Nephron (organoid): Measurements from ENCODE around the gene ARAP1.
A peak's percentile ranks its signal among the peaks of the same experiment; 100 is the strongest.

Source experiments
- H3K27ac Mint-ChIP-seq, 3 experiments: 2 replicates each; pipeline ENCODE4 v1.8.0; 2020; ENCODE audit warnings: mixed read lengths in 3 of 3, mild to moderate bottlenecking in 2 of 3, moderate library complexity in 1 of 3
- H3K27me3 Mint-ChIP-seq: 2 replicates; pipeline ENCODE4 v1.8.0; 2021; ENCODE audit warnings: low read depth, mild to moderate bottlenecking, moderate library complexity, mixed read lengths
- H3K36me3 Mint-ChIP-seq: 2 replicates; pipeline ENCODE4 v1.8.0; 2020; ENCODE audit warnings: low read depth, mixed read lengths
- H3K4me1 Mint-ChIP-seq: 2 replicates; pipeline ENCODE4 v1.8.0; 2020; ENCODE audit warnings: mixed read lengths
- H3K4me3 Mint-ChIP-seq, 3 experiments: 2 replicates each; pipeline ENCODE4 v1.8.0; 2020; ENCODE audit warnings: mild to moderate bottlenecking in 3 of 3, mixed read lengths in 3 of 3, moderate library complexity in 2 of 3
- H3K9me3 Mint-ChIP-seq: 2 replicates; pipeline ENCODE4 v1.8.0; 2020; ENCODE audit warnings: mixed read lengths
- CTCF ChIP-seq, 3 experiments: fragments of 200-600 bp; sonication (generic); IDR thresholded peaks; one replicate each; pipeline ENCODE4 v1.5.0; 2021; ENCODE audit warnings: antibody characterized with exemption in 3 of 3; ENCODE audit not compliant: unreplicated experiment in 3 of 3

ARAP1 gene

GRCh38 chr11:72705442-72706365, 46.5 kb downstream of the ARAP1 start:
- H3K9me3 Mint-ChIP-seq: no peaks in the 10 kb centered on the region
- peak overlapping the region in 2 of 3 experiments; percentile 26 to 44 for H3K4me3 Mint-ChIP-seq
- peaks cover 52% of the 10 kb centered on the region for H3K36me3 Mint-ChIP-seq
- peaks cover 52% of the 10 kb centered on the region for H3K4me1 Mint-ChIP-seq
- peak overlapping the region; percentile 98 to 99 (median 99) for H3K27ac Mint-ChIP-seq
- TF ChIP-seq CTCF (IDR thresholded peaks at IDR 0.05; ENCODE audit: unreplicated experiment in 3 of 3): no peak
- H3K27me3 Mint-ChIP-seq: no peaks in the 10 kb centered on the region

- H3K27ac Mint-ChIP-seq: peak overlapping the region; percentile 98 to 99 (median 99)
- TF ChIP-seq CTCF (IDR thresholded peaks at IDR 0.05; ENCODE audit: unreplicated experiment in 3 of 3): no peak
- peak overlapping the region in 2 of 3 experiments; percentile 44 to 57 for H3K4me3 Mint-ChIP-seq
- peaks cover 60% of the 10 kb centered on the region for H3K4me1 Mint-ChIP-seq
- H3K27me3 Mint-ChIP-seq: no peaks in the 10 kb centered on the region
- H3K9me3 Mint-ChIP-seq: no peaks in the 10 kb centered on the region
- H3K36me3 Mint-ChIP-seq: peaks cover 54% of the 10 kb centered on the region
These were observed 47.4 kb downstream of the ARAP1 start for GRCh38 chr11:72704783-72705265.

DNA sequence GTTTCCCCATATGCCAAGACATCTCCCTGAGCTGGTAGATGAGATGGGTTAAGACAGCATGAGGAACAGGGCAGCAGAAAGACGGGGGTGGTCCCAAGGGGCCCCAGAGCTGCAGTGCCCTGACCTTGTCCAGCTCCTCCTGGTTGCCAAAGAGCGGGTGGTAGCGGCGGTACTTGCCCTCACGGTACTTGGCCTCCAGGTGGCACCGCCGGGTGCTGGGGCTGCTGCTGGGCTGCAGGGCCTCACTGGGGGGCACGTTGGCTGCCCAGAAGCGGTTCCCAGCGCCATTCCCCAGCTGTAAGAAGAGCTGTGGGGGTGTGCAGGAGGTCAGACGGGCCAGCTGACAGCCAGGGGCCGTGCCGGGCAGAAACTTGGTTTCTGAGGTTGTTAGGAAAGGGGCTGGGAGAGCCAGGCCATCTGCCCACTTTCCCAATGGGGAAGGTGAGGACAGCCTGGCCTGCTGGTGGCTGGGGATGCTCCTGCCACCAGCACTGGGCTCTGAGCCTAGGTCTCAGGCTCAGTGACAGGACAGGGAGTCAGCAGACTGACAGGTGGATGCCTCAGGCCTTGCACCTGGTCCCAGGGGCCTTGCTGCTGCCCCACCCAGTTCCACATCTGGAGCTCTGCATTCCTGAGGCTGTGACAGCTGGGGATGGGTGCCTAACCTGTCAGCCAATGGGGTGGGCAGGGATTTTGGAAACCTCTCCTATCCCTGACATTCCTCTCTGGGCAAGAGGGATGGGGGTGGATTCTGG, 48.0 kb downstream of the ARAP1 start:
- H3K27me3 Mint-ChIP-seq: no peaks in the 10 kb centered on the region
- peaks cover 61% of the 10 kb centered on the region for H3K4me1 Mint-ChIP-seq
- no peak for TF ChIP-seq CTCF (IDR thresholded peaks at IDR 0.05; ENCODE audit: unreplicated experiment in 3 of 3)

DNA sequence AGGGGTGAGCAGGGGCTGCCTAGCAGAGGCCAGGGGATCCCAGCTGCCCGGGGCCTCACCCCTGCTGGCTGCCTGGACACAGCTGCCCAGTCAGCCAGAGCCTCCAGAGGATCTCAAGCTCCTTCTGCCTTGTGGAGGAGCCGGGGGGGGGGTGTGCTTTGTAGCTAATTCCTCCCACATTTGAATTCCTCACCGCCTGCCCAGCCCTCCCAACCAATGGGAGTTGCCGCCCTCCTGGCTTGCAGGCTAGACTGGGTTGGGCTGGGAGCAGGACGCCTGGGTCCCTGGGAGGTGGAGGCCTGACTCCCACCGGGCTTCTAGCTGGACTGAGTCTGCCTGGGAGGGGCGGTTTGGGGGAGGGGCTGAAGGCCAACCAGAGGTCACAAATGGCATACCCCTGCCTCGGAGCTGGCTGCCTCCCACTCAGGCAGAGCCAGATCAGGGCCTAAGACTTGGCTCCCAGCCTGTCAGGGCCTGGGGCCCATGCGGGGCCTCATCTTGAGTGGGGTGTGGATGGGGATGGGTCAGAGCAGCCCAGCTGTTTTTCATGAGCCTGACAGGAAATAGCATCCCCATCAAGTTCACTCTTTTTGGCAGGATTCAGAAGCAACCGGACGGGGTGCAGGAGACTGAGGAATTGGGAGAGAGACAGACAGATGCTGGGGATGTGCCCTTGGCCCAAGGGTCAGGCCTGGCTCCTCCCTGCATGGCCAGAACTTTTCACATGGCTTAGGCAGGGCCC, 48.8 kb downstream of the ARAP1 start:
- Mint-ChIP-seq H3K4me1 (peaks cover 61% of the 10 kb centered on the region), H3K36me3 (peaks cover 54% of the 10 kb centered on the region), H3K4me3 (peak overlapping the region; percentile 79 to 92 (median 90)), H3K9me3 (no peaks in the 10 kb centered on the region), H3K27ac (peak overlapping the region; percentile 98 to 99 (median 99)), H3K27me3 (no peaks in the 10 kb centered on the region)
- no peak for TF ChIP-seq CTCF (IDR thresholded peaks at IDR 0.05; ENCODE audit: unreplicated experiment in 3 of 3)

More for the DNA sequence above, 48.0 kb downstream of the ARAP1 start:
- Mint-ChIP-seq H3K4me3 (peak overlapping the region; percentile 79 to 92 (median 90)), H3K36me3 (peaks cover 53% of the 10 kb centered on the region), H3K9me3 (no peaks in the 10 kb centered on the region), H3K27ac (peak overlapping the region; percentile 98 to 99 (median 99))

DNA sequence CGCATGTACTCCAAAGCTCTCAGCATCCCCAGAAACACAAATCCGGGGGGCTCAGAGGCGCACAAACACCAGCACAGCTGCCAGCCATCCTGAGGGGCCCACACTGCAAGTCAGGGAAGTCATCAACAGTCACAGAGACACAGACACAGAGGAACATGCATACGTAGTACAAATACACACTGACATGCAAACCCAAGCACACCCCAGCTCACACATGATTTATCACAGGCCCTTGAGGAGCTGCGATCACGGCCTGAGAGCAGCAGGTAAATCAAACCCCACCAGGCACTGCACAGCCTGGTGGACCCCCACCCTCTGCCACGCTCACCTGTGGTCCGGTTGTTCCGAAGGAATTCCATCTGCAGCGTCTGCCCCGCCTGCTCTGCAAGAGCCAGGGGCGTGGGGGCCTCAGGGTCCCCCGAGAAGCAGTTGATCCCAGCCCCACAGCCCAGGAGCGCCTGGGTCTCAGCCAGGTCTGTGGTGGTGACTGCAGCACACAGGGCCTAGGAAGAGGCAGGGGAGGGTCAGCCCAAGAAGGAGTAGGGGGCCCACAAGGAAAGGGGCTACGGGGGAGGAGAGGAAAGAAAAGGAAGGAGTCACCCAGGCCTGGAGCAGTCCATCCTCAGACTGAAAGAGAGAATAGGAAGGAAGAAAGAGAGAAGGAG, 49.5 kb downstream of the ARAP1 start:
- Mint-ChIP-seq H3K27ac (peak overlapping the region; percentile 98 to 99 (median 99)), H3K4me1 (peaks cover 61% of the 10 kb centered on the region), H3K4me3 (peak overlapping the region; percentile 79 to 92 (median 90)), H3K36me3 (peaks cover 52% of the 10 kb centered on the region), H3K27me3 (no peaks in the 10 kb centered on the region), H3K9me3 (no peaks in the 10 kb centered on the region)
- TF ChIP-seq CTCF (IDR thresholded peaks at IDR 0.05; ENCODE audit: unreplicated experiment in 3 of 3): no peak
